ENCODE results near the gene TMEM255B.

Gene TMEM255B

DNA sequence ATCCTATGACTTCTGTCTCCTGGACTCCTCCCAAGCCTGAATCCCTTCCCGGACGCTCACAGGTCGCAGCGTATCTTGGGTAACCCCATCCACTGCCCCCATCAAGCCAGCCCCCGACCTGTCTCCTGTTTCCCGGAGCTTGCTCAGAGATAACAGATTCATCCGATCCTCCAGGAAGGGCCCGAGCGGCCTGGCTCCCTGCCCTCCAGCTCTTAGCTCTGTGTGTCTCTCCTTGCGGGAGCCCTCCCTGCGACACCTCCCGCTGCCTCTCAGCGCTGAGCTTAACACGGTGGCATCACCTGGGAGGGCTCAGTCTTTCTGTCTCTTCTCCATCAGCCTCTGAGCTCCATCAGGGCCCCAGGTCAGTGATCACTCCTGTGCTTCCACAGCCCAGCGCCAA, 4.3 kb upstream of the TMEM255B start:
- H3K27ac ChIP-seq: no peak overlapping the region
- CTCF ChIA-PET: interaction anchor here (0.7 kb wide), 1 partner anchor 119 kb away, joined by 3 read pairs; no protein-coding TSS in a partner anchor
- no peak for DNase-seq (ENCODE audit: low spot score)
- TF ChIP-seq, protein P1, sequence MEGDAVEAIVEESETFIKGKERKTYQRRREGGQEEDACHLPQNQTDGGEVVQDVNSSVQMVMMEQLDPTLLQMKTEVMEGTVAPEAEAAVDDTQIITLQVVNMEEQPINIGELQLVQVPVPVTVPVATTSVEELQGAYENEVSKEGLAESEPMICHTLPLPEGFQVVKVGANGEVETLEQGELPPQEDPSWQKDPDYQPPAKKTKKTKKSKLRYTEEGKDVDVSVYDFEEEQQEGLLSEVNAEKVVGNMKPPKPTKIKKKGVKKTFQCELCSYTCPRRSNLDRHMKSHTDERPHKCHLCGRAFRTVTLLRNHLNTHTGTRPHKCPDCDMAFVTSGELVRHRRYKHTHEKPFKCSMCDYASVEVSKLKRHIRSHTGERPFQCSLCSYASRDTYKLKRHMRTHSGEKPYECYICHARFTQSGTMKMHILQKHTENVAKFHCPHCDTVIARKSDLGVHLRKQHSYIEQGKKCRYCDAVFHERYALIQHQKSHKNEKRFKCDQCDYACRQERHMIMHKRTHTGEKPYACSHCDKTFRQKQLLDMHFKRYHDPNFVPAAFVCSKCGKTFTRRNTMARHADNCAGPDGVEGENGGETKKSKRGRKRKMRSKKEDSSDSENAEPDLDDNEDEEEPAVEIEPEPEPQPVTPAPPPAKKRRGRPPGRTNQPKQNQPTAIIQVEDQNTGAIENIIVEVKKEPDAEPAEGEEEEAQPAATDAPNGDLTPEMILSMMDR (conservative IDR thresholded peaks at IDR 0.05; ENCODE audit: low read depth): no peak
- POLR2A ChIA-PET (ENCODE audit: low non-redundant PET): no interaction called here

GRCh38 chr13:113756441-113757097, 2.5 kb upstream of the TMEM255B start:
- H3K27ac ChIP-seq: 0 out of 2 replicates have a peak overlapping the region, but pooled peaks have one; percentile 34
- CTCF ChIA-PET: interaction anchor here (0.7 kb wide), 1 partner anchor 149 kb away, joined by 5 read pairs; no protein-coding TSS in a partner anchor
- TF ChIP-seq, protein P1 (conservative IDR thresholded peaks at IDR 0.05; ENCODE audit: low read depth): no peak
- POLR2A ChIA-PET (ENCODE audit: low non-redundant PET): no interaction called here
- no peak for DNase-seq (ENCODE audit: low spot score)

GRCh38 chr13:113759525-113760137, 605 bp downstream of the TMEM255B start:
- TF ChIP-seq, protein P1 (conservative IDR thresholded peaks at IDR 0.05; ENCODE audit: low read depth): no peak
- peak; percentile 34 for DNase-seq (ENCODE audit: low spot score)
- ChIA-PET CTCF (interaction anchor here (0.5 to 1.1 kb wide), 4 partner anchors 35 to 408 kb away, joined by 3 read pairs; no protein-coding TSS in a partner anchor), POLR2A (ENCODE audit: low non-redundant PET) (no interaction called here)
- H3K27ac ChIP-seq: peak overlapping the region; percentile 75

- no peak for DNase-seq (ENCODE audit: low spot score)
- CTCF ChIA-PET: no interaction called here
- TF ChIP-seq, protein P1 (conservative IDR thresholded peaks at IDR 0.05; ENCODE audit: low read depth): no peak
- POLR2A ChIA-PET (ENCODE audit: low non-redundant PET): no interaction called here
- H3K27ac ChIP-seq: no peak overlapping the region
Measured at GRCh38 chr13:113761136-113761535, 2.1 kb downstream of the TMEM255B start.

DNA sequence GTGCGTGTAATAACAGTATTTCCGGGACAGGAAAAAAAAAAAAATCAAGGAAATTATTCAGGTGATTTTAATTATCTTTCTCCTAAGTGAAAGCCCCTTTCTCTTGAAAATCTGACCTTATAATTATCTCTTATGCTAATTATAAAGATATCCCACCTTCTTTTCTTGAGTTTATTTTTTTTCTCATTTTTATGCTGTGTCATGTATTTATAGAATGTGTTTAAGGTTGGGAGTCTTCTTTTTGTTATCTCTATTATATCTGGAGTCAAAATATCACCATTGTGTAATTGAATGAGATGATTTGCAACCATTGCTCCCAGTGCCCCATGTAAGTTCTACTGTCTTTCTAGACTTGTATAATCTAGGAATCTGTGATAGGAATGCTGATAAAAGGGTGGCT, 3.0 kb downstream of the TMEM255B start:
- no peak for DNase-seq (ENCODE audit: low spot score)
- ChIA-PET CTCF (no interaction called here), POLR2A (ENCODE audit: low non-redundant PET) (interaction anchor here (0.7 kb wide), 1 partner anchor 60 kb away, joined by 6 read pairs; no protein-coding TSS in a partner anchor)
- no peak overlapping the region for H3K27ac ChIP-seq
- TF ChIP-seq, protein P1 (conservative IDR thresholded peaks at IDR 0.05; ENCODE audit: low read depth): no peak

DNA sequence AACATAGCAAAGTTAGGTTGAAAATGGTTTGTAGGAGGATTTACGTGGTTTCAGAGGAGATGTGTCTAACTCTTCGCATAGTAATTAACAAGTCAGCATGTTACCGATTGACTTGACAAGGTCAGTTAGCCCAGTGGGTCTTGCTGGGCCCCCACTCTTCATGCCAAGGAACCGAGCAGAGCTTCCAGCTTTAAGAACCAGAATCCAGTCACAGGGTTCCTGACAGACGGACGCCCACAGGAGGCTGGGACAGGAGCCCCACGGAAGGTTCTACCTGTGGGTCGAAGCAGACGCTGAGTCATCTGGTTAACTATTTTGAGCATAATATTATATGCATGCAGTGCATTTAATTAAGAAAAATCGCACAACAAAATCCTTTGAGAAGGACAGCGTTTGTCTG, 3.5 kb downstream of the TMEM255B start:
- POLR2A ChIA-PET (ENCODE audit: low non-redundant PET): no interaction called here

More for the DNA sequence above, 3.5 kb downstream of the TMEM255B start:
- DNase-seq (ENCODE audit: low spot score): no peak
- CTCF ChIA-PET: no interaction called here
- no peak overlapping the region for H3K27ac ChIP-seq
- TF ChIP-seq, protein P1 (conservative IDR thresholded peaks at IDR 0.05; ENCODE audit: low read depth): no peak
